K562 (cell line): ENCODE data around the gene DYSF. TPM values are rescaled to one million over a fixed set of nuclear protein-coding genes. Genes with fewer than 3 reads are reported as not detected.

Experiments used
- ATAC-seq: fragments of 200-7000 bp; cut with Tn5 transposase; 3 replicates; pipeline ENCODE4 v1.9.1; 2020; ENCODE audit warnings: moderate library complexity
- BruUV-seq: library from RNA; stranded (reverse); fragments of 400-500 nt; replicated peaks from 2 replicates; lab custom pipeline; 2021; lab: Mats Ljungman, UMichigan
- CTCF ChIA-PET: fragments of 300-600 bp; formaldehyde crosslinking; extraction: SDS; loops from one replicate; lab custom pipeline; 2021; ENCODE audit warnings: low intra/inter-chr PET ratio; lab: Yijun Ruan, JAX
- POLR2A ChIA-PET: fragments of 300-600, 350-650 bp; sonication (Branson Sonifier 250); formaldehyde crosslinking; extraction: SDS; loops from one replicate; lab custom pipeline; 2021; ENCODE audit warnings: antibody characterized with exemption, inconsistent platforms; lab: Yijun Ruan, JAX
- DNase-seq, 4 experiments: peaks; one replicate each; pipeline versions ENCODE4 v3.0.0 to v3.0.0-alpha.2; 2011 to 2018; ENCODE audit warnings: low spot score in 3 of 4, mixed read lengths in 3 of 4; ENCODE audit errors: extremely low read depth in 1 of 4
- FAIRE-seq: peaks from 2 replicates; lab custom pipeline; 2011; peaks lifted over from hg19 to GRCh38; lab: Jason Lieb, UNC
- H2AFZ ChIP-seq: 2 replicates; pipeline ENCODE4 v1.6.0; 2011; ENCODE audit warnings: low read depth, low read length, control low read depth, inconsistent platforms
- H3K27ac ChIP-seq: fragments of 200-600 bp; 3 replicates; pipeline ENCODE4 v1.8.0; 2011; ENCODE audit warnings: low read depth, mild to moderate bottlenecking, control low read depth, inconsistent platforms, low read length, moderate library complexity, mixed read lengths; ENCODE audit errors: extremely low read depth
- H3K27me3 ChIP-seq, 2 experiments: fragments of 300-600 bp in 1 of 2; 2 replicates in 1 of 2; 3 replicates in 1 of 2; pipeline versions ENCODE4 v1.6.0 to v1.8.0; 2011; ENCODE audit warnings: inconsistent platforms in 2 of 2, low read length in 2 of 2, mild to moderate bottlenecking in 1 of 2, mixed read lengths in 1 of 2, moderate library complexity in 1 of 2; ENCODE audit not compliant: control insufficient read depth in 2 of 2, insufficient read depth in 2 of 2
- H3K36me3 ChIP-seq: fragments of 300-600 bp; 3 replicates; pipeline ENCODE4 v1.8.0; 2011; ENCODE audit warnings: mild to moderate bottlenecking, low read length, inconsistent platforms; ENCODE audit not compliant: control insufficient read depth, insufficient read depth
- H3K4me1 ChIP-seq, 2 experiments: fragments of 200-600 bp in 1 of 2; replicated peaks in 1 of 2; 2 replicates in 1 of 2; 3 replicates in 1 of 2; pipeline versions ENCODE4 v1.5.1 to v1.8.0; 2011; ENCODE audit warnings: inconsistent platforms in 2 of 2, low read length in 2 of 2, mild to moderate bottlenecking in 1 of 2, mixed read lengths in 1 of 2, moderate library complexity in 1 of 2; ENCODE audit not compliant: control insufficient read depth in 2 of 2, insufficient read depth in 2 of 2
- H3K4me2 ChIP-seq: 2 replicates; pipeline ENCODE4 v1.6.1; 2011; ENCODE audit warnings: low read length, control low read depth, inconsistent platforms, mixed read lengths; ENCODE audit not compliant: insufficient read depth
- H3K4me3 ChIP-seq: fragments of 200-600 bp; sonication (generic), shearing (Covaris generic); 2 replicates; pipeline ENCODE4 v1.5.1; 2016; ENCODE audit warnings: control low read depth, inconsistent platforms
- H3K79me2 ChIP-seq: fragments of 200-600 bp; 3 replicates; pipeline ENCODE4 v1.8.0; 2011; ENCODE audit warnings: low read length, inconsistent platforms; ENCODE audit not compliant: control insufficient read depth, insufficient read depth
- H3K9ac ChIP-seq, 2 experiments: 2 replicates each; pipeline versions ENCODE4 v1.6.0 to v1.6.1; 2011; ENCODE audit warnings: low read depth in 2 of 2, low read length in 2 of 2, control low read depth in 1 of 2, inconsistent platforms in 1 of 2, mild to moderate bottlenecking in 1 of 2, mixed read lengths in 1 of 2; ENCODE audit not compliant: insufficient read depth in 1 of 2
- H3K9me1 ChIP-seq: one replicate; pipeline ENCODE4 v1.6.0; 2011; ENCODE audit warnings: inconsistent platforms, mild to moderate bottlenecking, low read length, moderate library complexity; ENCODE audit not compliant: control insufficient read depth, insufficient read depth
- H3K9me3 ChIP-seq: replicated peaks from 2 replicates; pipeline ENCODE4 v1.5.1; 2011; ENCODE audit warnings: low read depth, low read length, inconsistent platforms; ENCODE audit not compliant: control insufficient read depth, insufficient read depth
- H4K20me1 ChIP-seq: replicated peaks from 2 replicates; pipeline ENCODE4 v1.6.1; 2011; ENCODE audit warnings: low read length, inconsistent platforms, mixed read lengths; ENCODE audit not compliant: control insufficient read depth, insufficient read depth
- ARHGAP35 ChIP-seq: fragments of 450-650 bp; IDR thresholded peaks from 2 replicates; pipeline ENCODE4 v1.6.1; 2018; ENCODE audit not compliant: partially characterized antibody
- PHB2 ChIP-seq: fragments of 450-650 bp; IDR thresholded peaks from 2 replicates; pipeline ENCODE4 v1.6.1; 2017; ENCODE audit warnings: low read depth
- ZNF699 ChIP-seq: fragments of 250-450 bp; sonication (Bioruptor Pico); IDR thresholded peaks from 2 replicates; pipeline ENCODE4 v1.8.0; 2021; ENCODE audit warnings: mild to moderate bottlenecking, moderate library complexity; ENCODE audit not compliant: insufficient replicate concordance
- WGBS: fragments of 100-300 bp; shearing (Covaris generic); methylation state at CpG from one replicate; pipeline ENCODE4 v1.1.6; 2016; ENCODE audit warnings: low coverage, mixed read lengths; ENCODE audit not compliant: insufficient coverage; ENCODE audit errors: missing lambda C conversion rate; 5-methylcytosine and 5-hydroxymethylcytosine counted together
- in situ Hi-C: fragments of 300-500 bp; cut with MboI; formaldehyde crosslinking; loops from 4 replicates; pipeline ENCODE4 v1.15.0; 2018; ENCODE audit warnings: inconsistent platforms, mixed read lengths
- intact Hi-C: fragments of 100-400 bp; cut with micrococcal nuclease; formaldehyde crosslinking; loops from 2 replicates; pipeline ENCODE4 v1.14.2; 2022
- polyA plus RNA-seq, 8 experiments: library from polyadenylated mRNA; depleted of rRNA in 4 of 8; stranded (reverse) in 5 of 8; unstranded in 3 of 8; fragments of >200 nt; fragmentation: Nextera tagmentation in 2 of 8; fragmentation: Illumina TruSeq in 1 of 8; extraction: Ambion mirVana in 2 of 8; extraction: Trizol in 1 of 8; gene quantifications; 2 replicates each; pipeline versions ENCODE4 v1.2.1 to v1.2.3, GENCODE V29; 2011 to 2014; ENCODE audit warnings: inconsistent platforms in 1 of 8, missing spikeins in 1 of 8
- total RNA-seq, 7 experiments: library from RNA; depleted of rRNA in 6 of 7; stranded (reverse); fragments of >200 nt in 6 of 7; fragmentation: Illumina TruSeq in 2 of 7; extraction: Trizol in 2 of 7; gene quantifications; 2 replicates each; pipeline versions ENCODE4 v1.2.1 to v1.2.3, GENCODE V29; 2011 to 2021; ENCODE audit warnings: low replicate concordance in 1 of 7

DYSF gene
- total and polyA plus RNA-seq, 9 of the 15 experiments (the other 6 are each of a cell fraction or from before 2014, with no cell fraction given) = 0.01 to 0.80 (median 0.29) TPM

DNA sequence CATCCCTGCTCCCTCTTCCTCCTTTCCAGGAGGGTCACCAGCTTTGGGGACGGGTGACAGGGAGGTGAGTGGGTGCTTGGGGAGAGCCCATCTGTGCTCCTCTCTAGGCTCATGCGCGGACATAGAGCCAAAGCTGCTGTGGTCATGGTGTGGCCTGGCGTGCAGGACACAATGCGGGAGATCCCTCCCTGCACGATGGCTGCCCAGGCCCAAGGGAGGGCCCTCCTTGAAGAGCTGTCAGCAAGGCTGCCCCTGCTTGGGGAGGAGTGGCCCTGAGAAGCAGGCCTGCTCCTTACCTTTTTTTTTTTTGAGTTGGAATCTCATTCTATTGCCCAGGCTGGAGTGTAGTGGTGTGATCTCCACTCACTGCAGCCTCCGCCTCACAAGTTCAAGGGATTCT, 111.4 kb downstream of the DYSF start:
- intact Hi-C loops = no loop called here
- in situ Hi-C loops = no loop called here
- Histone ChIP-seq H3K4me2 (no peak overlapping the region), H3K27ac (no peak overlapping the region), H2AFZ (no peak overlapping the region), H3K9ac (no peak overlapping the region), H4K20me1 (no peaks in the 10 kb centered on the region), H3K9me1 (no peaks in the 10 kb centered on the region), H3K4me3 (no peak overlapping the region), H3K4me1 (peaks cover 0 to 3% of the 10 kb centered on the region in 2 experiments; a peak in 1 of 5 replicates), H3K27me3 (peaks cover 0 to 29% of the 10 kb centered on the region in 2 experiments; a peak in 2 of 5 replicates), H3K79me2 (no peaks in the 10 kb centered on the region), H3K9me3 (no peaks in the 10 kb centered on the region), H3K36me3 (no peaks in the 10 kb centered on the region)
- TF ChIP-seq ZNF699 (CRISPR knock-in tag) = no peak
- ChIA-PET POLR2A (interaction anchor here (1.1 kb wide), 1 partner anchor 10 kb away, joined by 3 read pairs; no protein-coding TSS in a partner anchor), CTCF (no interaction called here)
- WGBS = 26% methylated on average over 6 of the region's 7 CpGs
- FAIRE-seq (no peak), ATAC-seq (no peak), DNase-seq (no peak)
- no TSS peak for BruUV-seq

DNA sequence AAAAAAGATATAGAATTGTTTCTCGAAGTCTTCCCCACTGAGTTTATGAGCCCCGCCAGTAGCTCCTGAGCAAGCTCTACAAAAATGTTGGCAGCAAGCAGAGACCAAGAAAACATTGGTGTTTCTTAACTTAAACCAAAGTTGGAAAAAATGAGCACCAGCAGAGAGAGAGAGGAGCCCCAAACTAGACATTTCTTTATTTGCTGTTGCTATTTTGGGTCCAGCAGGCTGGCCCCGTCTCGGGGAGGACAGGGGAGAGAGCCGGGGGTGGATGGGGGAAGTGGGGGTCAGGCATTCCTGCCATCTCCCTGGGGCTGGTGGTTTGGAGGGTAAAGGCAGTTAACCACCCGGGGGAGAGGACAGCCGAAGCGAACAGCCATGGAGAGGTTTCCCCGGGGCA, 113.0 kb downstream of the DYSF start:
- H3K9me3 ChIP-seq = no peaks in the 10 kb centered on the region
- H3K79me2 ChIP-seq = no peaks in the 10 kb centered on the region
- no peak overlapping the region for H3K27ac ChIP-seq
- CTCF ChIA-PET = interaction anchor here (0.6 kb wide), 1 partner anchor 232 kb away, joined by 5 read pairs; no protein-coding TSS in a partner anchor
- H3K4me3 ChIP-seq = no peak overlapping the region
- DNase-seq (no peak), FAIRE-seq (no peak), ATAC-seq (no peak)
- intact Hi-C loops = no loop called here
- WGBS = 14% methylated on average over 4 of the region's 9 CpGs
- H3K4me2 ChIP-seq = no peak overlapping the region
- no peaks in the 10 kb centered on the region for H4K20me1 ChIP-seq
- H3K27me3 ChIP-seq = peaks cover 0 to 22% of the 10 kb centered on the region in 2 experiments; a peak in 2 of 5 replicates
- no peak for TF ChIP-seq ARHGAP35
- TF ChIP-seq PHB2 = no peak
- POLR2A ChIA-PET = interaction anchor here (0.7 kb wide), 1 partner anchor 617 kb away, joined by 4 read pairs; no protein-coding TSS in a partner anchor
- no TSS peak for BruUV-seq
- no peaks in the 10 kb centered on the region for H3K9me1 ChIP-seq
- H3K4me1 ChIP-seq = peaks cover 0 to 3% of the 10 kb centered on the region in 2 experiments; a peak in 1 of 5 replicates
- no peak overlapping the region for H2AFZ ChIP-seq
- in situ Hi-C loops = no loop called here
- no peak overlapping the region for H3K9ac ChIP-seq
- no peaks in the 10 kb centered on the region for H3K36me3 ChIP-seq
